Fibroblast of peridontal ligament (primary cell): ENCODE measurements around the gene MEN1.

Experiments
- DNase-seq: peaks from one replicate; pipeline ENCODE4 v3.0.0-alpha.2; 2010; ENCODE audit errors: extremely low read depth

MEN1 gene

DNA sequence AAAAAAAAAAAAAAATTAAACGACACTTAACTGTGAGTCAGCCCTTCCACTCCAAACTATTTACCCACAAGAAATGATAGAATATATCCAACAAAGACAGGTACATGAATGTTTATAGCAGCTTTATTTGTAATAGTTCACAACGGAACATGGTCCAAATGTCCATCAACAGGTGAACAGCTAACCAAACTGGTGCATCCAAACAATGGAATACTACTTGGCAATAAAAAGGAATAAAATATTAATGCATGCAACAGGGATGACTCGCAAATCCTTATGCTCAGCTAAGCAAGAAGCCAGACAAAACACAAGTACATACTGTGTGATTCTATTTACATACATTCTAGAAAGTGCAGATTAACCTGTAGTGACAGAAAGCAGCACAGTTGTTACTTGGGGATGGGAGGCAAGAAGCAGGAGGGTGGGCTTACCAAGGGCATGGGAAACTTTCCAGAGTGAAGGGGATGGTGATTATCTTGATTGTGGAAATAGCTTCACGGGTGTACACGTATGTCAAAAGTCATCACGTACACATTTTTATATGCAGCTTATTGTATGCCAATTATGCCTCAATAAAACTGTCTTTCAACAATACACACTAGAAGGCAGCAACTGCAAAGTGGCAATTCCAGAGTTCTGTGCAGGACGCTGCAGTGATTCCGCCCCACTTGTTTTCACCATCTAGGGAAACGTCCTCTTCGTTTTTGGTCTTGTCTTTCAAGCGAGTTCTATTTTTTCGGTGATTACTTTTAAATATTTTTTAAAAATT lies 25.4 kb downstream of the MEN1 start:
- DNase-seq, result no peak

DNA sequence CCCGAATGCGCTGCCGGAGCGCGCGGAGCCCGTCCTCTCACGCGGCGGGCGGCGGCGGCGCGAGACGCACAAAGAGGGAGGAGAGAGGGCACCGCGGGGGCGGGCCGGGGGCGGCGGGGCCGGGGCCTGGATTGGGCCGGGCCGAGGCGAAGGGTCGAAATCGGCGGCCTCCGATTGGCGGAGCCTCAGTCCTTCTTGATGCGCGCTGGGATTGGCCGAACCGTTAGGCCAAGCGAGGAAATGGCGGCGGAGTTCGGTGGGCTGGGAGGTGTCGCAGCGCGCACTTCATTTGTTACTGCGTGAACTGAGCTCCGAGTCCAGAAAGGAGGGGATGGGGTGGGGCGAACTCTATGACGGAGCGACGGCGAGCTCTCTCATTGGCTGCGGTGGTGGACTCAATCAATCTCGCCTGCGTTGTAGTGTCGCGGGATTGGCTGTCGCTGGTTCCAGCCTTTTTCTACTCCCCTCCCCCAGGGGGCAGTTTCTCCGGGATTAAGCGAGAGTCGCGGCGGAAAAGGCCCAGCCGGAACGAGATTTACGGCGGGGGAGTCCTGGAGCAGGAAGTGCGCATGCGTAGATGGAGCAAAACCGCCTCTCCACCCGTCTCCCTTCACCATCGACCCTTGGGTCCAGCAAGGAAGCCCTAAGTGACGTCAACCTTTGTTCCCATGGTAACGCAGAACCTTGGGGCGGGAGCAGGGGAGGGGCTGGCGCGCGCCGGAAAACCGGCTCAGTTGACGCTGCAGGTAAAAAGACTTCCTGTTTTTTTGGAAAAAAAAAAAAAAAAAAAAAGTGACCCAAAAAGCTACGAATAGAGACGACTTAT lies 31.7 kb downstream of the MEN1 start, which contains the start of gene SF1:
SF1 (minus strand) TSS at position 70 of the 826 bp plus-strand sequence. CDS start 150 bp downstream, outside the sequence.
- DNase-seq, result peak; percentile 100

DNA sequence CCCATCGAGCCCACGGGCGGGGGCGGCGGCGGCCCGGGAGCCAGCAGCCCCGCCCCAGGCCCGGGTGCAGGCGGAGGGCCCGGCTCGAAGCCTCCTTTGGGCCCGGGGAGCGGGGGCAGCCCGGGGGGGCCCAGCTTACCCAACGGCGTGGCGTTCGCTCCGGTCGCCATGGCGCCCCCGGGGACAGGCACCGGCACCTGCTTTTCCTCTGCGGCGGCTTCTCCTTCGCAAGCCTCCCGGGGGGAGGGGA lies 32.2 kb downstream of the MEN1 start:
- DNase-seq, result no peak

DNA sequence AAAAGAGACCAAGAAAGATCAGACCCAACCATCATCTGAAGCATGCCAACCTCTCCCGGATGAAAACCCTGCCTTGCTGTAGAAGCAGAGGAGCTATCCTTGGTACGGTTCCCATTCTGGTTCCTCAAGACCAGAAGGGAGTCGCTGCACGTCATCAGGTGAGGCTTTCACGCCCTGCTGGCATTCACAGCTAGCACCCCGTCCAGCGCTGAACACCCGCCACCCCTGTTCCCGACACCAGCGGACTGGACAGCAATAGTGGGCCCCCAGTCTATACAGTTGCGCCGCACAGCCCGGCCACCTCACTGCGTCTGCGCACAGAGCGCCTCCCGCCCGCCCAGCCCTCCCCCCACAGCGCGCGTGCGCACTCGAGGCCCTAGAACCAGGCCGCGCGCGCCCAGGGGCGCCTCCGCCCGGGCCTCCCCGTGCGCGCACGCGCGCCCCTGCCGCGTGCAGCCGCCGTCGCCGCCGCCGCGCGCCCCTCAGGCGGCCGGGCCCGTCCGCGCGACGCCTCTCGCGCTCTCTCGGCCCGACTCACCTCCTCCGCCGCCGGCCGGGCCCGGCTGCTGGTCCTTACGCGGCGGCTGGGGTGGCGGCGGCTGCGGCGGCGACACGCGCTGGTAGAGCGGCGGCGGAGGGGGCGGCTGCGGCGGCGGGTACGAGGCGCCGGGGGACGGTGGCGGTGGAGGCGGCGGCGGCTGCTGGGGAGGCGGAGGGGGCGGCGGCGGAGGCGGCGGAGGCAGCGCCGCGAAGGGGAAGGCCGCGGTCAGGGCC lies 32.7 kb downstream of the MEN1 start:
- DNase-seq, result peak; percentile 77

DNA sequence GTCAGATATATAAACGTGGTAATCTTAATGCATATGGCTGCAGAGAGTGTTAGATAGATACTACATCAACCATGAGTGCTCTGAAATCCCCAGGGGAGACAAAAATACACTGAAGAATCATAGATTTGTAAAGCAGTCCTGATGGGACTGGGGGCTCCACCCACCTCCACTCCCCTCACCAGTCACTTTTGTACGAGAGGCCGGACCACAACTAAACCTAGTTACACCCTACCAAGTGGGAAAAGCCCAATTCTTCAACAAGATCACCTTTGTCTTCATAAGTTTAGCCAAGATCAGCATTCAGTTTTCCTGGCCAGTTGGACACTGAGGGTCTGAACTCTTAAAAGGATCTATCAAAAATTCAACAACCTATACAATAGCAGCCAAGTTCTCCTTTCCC lies 33.5 kb downstream of the MEN1 start:
- no peak for DNase-seq

DNA sequence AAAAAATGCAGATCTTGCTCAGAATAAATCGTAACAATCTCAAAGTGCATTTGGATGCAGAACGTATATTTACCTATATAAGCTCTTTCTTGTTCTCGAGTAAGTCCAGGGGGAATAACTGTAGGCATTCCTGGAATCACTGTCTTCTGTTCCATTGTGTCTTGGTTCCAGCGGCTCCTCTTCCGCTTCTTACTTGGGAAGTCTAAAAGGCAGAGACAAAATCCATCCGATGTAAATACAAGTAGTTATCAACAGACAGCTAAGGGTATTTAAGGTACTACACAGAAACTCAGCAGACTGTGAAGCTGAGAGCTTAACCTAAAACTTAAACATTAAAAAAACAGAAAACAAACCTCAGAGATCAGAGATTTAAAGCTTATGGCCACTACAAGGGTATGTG lies 33.9 kb downstream of the MEN1 start:
- no peak for DNase-seq

DNA sequence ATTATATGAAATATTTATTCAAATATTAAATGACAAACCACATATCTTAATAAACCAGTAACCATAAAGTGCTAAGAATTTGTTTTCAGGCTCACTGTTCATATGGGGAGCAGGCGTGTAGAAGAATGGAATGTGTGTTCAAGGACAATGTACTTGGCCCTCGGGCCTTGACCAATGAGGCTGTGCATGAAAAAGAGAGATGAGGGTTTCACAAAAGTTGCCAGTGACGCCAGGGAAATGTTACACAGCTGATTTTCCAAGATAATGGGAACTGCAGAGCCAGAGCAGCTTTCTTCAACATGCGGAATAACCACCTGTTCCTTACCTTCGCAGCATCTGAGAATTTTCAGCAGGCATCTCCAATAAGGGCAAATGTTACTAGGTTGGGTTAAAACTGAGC lies 36.2 kb downstream of the MEN1 start:
- no peak for DNase-seq

DNA sequence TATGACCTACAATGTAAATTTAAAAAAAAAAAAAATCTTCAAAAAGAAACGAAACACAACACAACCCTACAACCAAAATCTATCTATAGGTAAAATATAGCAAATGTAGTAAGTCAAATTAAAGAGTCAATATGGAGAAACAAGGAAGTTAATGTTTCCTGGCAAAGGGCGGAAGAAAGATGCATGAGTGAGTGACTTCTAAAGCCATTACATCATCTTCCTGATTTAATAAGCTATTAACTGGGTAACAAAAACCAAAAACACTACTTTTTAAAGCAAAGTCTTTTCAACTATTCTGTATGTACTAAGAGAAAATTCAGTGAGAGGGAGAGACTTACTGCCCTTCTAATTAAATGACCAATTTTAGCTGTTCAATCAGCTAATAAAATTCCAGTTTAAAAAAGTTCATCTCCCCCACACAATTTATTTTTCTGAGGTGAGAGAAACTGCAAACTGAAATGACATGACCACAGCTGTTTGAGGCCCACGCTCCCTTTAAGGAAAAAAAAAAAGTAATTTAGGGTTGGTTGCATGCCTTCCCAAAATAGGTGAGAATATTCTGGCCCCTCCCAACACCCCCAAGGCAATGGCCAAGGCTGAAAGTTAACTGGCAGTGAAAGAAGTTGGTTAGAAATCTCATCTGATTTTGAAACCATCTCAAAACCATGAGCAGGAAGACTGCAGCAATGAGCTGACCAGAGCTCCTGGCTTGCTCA lies 37.9 kb downstream of the MEN1 start:
- no peak for DNase-seq

DNA sequence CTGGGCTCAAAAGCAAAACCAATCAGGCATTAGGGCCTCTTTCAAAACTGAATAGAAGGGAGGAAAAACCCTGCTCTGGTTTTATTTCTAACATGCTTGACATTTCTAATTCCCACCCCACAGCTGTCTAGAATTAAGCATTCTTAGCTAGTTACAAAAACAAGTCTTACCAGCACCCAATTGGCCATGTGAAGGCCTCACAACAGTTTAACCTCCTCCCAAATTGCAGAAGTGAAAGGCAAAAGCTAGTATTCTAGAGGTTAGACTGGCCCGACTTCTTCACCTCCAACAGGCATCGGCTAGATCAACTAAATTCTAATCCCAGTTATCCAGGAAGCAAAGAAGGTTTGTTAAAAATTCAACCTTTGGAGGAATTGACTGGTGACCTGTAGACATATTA lies 38.5 kb downstream of the MEN1 start:
- no peak for DNase-seq

DNA sequence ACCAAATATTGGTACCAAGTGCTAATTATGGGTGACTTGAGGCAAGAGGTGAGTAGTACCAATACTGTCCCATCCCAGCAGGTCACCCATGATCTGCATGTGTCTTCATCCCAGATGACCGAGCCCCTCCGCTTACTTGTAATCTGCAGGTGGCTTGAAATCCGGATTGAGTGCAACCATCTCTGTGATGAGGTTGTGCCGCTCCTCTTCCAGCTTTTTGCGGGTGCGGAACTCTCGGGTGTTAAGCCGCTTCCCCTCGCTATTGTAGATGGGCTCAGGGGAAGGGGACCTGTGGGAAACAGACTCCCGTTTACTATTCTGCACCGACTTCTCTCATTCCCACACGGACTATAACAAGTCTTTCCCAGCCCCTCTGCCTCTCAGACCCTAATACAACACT lies 40.2 kb downstream of the MEN1 start:
- DNase-seq, result no peak

DNA sequence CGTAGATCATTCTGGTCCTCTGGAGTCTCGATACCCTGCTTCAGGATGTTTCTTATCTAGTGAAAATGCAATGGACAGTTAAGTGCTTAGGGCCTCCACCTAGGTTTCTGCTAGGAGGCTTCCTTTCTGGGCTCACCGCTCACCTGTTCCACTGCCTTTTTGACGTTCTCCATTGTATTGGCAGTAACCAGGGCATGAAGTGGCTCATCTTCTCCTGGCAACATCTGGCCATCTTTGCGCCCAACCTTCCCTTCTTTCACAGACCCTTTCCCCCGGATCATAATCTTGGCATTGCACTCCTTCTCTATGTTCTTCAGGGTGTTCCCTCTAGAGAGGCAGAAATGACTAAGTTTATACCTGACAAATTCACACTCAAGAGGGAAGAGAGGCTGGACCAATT lies 41.1 kb downstream of the MEN1 start:
- DNase-seq, result no peak

DNA sequence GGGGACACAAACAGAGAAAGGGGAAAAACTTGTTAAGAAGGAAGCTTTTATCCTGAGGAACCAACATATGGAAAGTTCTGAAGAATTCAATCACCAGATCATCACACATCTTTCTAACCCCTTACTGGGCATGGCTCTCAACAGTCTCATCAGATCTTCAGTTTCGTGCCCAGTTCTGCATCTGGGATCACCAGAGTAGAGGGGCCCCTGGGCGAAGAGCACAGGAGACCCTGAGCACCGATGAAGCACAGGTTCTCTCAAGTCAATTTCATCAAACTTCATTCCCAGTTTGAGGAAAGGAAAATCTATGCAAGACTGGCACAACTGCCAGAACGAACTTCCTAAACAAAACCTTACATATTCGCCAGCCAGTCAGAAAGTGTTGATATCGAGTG lies 42.1 kb downstream of the MEN1 start:
- no peak for DNase-seq

DNA sequence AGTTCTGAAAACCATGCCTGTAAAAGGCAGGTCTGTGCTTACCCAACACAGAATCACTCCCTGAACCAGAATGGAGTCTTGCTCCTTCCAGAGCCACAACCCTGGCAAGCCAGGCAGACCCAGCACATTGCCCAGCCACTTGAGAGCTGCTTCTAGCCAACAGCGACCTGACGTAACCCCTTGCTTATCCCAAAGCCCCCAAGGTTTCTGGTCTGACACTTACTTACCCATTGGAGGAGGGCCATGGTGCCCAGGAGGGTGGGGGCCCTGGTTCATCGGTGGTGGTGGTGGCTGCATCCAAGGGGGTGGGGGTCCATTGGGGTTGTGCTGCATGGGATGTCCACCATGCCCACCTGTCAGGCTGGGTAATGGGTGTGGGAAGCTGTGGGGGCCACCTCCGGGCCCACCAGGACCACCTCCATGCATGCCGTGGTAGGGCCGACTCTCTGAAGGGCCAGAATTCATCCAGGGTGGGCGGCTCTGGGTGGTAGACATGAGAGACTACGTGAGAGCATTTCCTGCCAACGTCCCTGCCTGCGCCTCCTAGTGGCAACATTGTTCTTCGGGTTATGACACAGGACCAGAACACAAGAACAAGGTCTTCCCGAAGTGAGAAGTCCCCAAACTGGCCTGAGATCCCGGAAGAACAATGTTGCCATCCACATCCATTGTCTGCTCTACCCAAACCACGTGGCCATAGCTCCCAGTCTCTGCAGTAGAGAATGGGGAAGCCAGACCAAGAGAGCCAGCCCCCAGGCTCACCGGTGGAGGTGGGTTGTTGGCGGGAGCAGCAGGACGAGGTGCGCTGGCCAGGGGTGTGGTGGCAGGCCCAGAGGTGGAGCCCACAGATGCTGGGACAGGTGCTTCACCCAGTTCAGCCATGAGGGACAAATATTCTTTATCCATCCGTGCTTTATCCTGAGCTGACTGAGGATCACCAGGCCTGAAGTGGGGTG lies 42.7 kb downstream of the MEN1 start:
- peak; percentile 71 for DNase-seq

DNA sequence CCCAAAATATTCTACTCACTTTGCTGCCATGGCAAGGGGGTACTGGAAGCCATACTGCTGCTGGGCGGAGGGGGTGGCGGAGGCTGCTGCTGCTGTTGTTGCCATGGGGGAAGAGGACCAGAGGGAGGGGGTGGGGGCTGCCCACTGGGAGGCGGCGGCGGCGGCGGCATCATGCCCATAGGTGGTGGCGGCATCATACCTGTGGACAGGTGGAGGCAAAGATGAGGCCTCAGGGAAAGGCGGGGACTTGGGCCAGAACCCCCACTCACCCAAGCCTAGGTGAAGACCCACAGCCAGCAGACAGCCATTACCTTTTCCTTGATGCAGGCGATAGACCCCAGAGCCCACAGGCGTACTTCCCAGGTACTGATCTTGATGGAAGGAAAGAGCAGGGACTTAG lies 43.5 kb downstream of the MEN1 start:
- DNase-seq, result no peak

DNA sequence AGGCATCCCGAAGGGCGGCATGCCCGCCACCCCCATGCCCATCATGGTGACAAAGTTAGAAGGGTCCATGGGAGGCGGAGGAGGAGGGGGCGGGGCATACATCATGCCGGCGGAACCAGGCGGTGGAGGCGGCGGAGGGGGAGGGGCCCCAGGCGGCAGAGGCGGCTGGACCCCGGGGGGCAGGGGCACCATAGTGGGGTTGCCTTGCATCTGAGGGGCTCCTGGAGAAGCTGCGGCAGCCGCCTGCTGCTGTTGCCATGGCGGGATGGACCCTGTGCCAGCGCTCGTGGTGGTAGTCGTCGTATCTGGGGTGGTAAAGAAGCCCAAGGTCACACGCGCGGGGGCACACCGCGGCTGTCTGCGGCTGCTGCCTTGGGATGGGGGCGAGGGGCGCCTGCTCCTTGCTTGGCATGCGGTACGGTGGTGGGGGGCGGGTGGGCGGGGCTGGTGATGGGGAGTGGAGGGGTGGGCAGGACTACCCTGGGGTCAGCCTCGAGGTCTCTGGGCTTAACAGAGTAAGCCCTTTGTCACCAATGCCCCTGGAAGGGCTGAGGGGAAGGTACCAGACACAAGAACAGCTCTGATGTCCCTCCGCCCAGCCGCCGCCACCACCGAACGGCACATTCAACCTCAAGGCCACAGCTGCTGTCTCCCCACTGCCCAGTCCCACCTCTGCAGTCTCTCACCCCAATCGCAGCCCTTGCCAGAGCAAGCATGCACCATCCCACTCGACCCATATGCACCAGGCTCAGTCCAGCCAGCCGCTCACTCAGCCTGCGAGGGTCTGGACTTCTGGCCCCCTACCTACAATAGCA lies 44.3 kb downstream of the MEN1 start:
- no peak for DNase-seq

DNA sequence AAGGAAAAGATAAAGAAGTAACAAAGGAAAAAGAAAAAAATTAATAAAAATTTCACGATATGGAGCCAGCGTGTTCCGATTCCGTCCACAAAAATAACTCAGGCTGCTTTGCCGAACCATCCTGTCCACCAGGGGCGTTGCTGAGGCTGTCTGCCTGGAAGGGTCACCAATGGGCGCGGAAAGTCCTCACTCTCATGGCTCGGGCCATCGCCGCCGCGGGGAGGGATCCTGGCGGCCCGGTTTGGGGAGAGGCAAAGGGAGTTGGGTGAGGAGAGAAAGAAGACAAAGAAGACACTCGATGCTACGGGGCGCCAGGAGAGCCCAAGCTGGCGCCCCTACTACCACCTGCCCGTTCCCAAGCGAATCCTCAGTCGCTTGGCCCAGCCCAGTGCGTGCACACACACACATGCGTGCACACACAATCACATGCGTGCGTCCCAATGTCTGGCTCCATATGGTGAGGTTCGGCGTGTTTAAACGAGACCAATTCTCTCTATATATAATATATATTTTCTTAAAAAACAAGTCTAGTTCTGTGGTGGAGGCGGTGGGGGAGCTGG lies 45.0 kb downstream of the MEN1 start:
- no peak for DNase-seq

DNA sequence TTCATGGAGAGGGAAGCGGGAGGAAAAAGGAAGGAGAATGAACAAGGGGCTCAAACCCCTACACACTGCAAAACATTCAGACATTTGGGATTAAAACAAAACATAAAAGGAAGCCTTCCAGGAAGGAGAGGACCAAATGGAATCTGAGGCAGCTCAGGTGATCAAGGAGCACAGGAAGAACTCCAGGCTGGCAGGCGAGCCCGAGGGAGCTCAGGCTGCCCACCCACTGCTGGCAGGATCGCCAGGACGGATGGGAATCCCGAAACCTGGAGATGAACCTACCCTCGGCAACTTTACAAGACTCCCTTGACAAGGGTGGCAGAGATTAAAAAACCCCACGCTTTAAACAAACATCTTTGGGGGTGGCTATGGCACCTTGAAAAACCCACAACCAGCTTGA lies 45.6 kb downstream of the MEN1 start:
- no peak for DNase-seq

DNA sequence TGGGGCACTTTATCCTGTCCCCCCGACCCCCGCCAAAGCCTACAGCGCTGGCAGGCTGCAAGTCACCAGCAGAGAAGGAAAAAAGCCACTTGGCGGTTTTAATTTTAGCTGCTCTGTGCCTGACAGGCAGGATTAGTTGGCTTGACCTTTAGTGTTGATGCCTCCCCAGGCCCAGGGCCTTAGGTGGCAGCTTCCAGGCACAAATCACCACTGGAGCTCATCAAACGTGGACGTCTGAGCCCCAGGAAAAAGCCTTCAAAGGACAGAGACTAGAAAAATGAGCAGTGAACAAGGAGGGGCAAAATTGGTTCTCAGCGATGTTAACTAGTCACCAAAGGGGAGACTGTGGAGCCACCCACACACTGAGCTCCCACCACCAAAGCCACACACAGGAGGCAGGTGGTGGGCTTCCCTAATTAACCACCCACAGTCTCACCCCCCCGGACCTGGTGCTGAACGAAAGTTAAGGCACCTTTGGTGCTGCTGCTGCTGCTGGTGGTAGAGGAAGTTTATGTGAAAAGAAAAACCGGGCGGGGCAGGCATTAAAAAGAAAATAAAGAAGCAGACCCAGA lies 46.2 kb downstream of the MEN1 start:
- no peak for DNase-seq

DNA sequence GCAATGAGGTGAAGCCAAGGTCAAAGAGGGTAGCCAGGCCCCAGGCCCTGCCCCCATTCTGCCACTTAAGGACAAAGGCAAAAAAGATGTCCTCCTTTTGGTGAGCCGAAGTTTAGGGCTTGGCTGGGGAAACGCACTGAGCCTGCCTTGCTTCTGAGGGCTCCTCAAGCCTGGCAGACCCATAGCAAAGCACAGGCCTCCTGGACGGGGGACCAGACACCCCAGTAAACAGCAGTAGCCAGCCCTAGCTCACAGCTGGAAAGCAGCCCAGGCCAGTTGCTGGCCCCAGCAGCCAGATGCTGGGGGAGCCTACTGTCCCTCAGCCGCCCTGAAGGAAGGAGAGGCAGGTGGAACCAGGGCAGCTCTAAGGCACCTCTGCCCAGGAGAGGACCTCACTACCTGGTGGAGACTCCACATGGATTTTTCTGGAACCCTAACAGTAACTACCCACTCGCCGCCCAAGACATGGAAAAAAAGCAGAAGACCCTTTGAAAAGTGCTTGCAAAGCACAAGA lies 46.8 kb downstream of the MEN1 start:
- DNase-seq, result no peak
